GM19351 (cell line): Measurements from ENCODE around the gene HMCN1.

Experiments used
- ATAC-seq: cut with Tn5 transposase; IDR thresholded peaks from one replicate; pipeline ENCODE4 v1.9.1; 2021; ENCODE audit warnings: mild to moderate bottlenecking, moderate library complexity; ENCODE audit not compliant: unreplicated experiment

Gene HMCN1

DNA sequence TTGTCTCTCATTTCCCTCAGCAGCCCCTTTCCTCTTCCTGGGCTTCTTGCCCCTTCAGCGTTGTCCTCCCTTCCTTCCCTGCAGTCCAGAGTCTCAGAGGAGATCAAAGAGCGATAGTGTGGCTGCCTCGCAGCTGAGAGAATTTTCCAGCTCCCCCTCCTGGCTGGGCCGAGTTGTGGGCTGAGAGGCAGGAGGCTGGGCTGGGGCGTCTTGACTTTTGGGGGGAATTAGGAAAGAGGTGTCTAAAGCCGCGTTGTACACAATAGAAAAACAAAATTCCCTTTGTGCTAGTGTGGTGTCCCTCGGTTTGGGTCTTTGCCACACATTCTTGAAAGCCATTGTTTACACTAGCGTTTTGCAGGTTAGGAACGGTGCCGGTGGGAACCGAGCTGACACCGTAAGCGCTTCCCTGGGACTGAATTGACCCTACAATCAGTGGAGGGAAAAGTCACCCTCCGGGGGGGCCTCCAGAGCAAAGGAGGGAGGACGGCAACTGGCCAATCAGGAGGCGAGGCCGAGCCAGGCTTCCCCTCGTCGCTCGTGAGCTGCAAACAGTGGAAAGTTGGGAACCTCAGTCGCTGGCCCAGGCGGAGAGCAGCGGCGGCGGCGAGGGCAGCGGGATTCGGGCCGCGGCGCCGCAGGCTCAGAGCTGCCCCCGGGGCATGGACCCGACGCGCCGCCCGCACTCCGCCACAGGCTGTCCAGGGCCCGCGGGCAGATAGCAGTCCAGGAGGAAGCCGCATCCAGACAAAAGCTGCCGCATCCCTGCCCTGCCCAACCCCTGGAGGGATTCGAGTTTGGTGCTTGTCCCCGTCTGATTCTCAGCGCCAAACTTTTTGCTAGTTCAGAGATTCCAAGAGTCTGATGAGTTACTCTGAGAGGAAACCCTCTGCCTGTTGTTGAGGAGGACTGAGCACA is at the start of gene HMCN1:
Gene HMCN1 (plus strand): TSS at position 574 of the 918 bp plus-strand sequence. CDS start 389 bp downstream, outside the sequence.
- ATAC-seq, result peak; percentile 40

DNA sequence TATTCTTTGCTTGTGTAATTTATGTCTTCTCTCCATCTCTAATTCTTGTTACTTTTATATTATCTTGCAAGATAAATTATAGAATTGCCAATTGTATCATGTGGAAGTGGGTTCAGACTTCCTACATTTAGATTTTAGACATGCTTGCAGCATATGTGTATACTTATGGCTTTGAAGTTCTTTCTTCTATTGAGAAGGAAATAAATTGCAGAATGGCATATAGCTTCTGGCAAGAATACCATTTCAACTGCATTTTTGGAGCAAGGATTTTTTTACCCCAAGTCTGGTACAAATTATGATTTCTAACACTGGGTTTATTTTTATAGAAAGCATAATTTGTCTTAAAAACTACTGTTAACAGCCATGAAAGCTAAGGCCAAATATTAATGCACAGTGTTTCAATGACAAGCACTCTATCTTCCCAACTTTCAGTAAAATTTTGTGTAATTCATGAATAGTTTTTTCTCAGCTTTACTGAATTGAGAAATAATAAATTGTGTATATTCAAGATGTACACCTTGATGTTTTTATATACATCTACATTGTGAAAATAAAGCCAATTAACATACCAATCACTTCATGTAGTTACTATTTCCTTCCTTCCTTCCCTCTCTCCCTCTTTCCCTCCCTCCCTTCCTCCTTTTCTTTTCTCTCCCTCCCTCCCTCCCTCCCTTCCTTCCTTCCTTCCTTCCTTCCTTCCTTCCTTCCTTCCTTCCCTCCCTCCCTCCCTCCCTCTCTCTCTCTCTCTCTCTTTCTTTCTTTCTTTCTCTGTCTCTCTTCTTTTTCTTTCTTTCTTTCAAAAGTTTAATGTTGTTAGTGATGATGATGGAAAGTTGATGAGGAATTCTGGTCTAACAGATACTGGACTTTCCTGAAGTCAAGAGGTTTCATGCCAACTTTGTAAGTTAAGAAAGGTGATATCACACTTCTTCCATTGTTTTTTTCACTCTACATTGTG is 47.1 kb upstream of the HMCN1 start:
- ATAC-seq, result no peak

DNA sequence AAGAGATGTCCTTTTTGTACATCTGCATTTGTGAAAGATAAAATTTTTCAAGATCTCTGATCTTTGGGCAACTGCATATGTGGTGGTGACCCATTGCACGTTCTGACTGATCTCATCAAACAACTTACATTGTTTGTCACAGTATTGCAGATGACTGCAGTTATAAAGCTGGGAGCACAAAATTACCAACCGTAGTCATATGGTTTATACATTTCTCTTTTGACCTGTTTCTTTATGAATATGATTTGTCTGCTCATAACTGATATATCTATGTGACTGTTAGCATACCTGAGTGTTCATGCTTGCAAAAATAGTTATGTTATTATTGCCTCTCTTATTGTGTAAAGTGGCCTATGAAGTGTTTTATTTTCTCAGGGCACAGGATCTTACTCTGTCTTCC is 43.7 kb upstream of the HMCN1 start:
- ATAC-seq, result no peak

DNA sequence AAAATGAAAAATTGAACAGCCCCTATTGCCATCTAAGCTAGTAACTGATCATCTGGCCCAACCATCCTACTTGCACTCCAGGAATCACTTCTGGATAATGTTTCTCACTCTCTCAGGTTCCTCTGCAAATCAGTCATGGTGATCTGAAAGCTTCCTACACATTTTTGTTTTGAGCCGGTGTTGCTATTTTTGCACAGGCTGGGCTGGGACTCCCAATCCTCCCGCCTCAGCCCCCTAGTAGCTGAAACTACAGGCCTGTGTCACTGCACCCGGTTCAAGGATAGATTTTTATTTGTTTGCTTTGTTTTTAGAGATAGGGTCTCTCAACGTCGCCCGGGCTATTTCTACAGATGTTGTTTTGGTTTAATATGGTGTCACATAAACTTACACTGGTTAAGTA is 40.5 kb upstream of the HMCN1 start:
- ATAC-seq, result peak; percentile 34

DNA sequence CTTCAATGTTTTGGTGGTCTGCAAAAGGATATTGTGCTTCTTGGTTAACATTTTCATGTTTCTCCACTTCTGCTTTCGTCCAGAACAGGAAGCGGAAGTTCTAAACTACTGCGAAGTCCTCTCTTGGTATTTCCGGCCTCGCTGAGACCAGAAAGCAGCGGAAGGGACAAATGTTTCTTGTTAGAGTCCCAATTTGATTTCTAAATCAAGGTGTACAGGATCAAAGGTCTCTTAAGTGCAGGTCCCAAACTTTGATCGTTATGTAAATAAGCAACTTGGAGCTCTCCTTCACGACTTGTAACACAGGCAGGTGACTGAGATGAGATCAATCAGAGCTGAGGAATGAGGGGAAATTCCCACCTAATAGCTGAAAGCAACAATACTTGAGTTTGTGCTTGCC is 40.1 kb upstream of the HMCN1 start:
- ATAC-seq, result peak; percentile 91

DNA sequence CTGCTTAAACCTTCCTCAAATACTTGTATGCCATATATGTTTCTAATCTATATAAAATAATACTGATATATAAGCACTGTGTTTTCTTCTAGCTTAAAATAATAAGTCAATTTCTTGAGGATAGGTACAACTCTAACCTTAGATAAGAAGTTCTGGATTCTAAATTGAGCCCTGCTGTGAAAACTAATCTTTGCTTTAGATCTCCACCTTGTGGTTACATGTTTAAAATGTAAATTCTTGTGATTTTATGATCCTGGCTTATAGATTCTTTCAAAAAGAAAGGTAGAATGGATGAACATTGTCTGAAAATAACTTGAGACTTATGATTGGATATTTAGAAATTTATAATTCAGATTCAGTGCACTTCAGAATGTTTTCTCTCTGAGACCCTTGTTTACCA is 38.9 kb upstream of the HMCN1 start:
- no peak for ATAC-seq

DNA sequence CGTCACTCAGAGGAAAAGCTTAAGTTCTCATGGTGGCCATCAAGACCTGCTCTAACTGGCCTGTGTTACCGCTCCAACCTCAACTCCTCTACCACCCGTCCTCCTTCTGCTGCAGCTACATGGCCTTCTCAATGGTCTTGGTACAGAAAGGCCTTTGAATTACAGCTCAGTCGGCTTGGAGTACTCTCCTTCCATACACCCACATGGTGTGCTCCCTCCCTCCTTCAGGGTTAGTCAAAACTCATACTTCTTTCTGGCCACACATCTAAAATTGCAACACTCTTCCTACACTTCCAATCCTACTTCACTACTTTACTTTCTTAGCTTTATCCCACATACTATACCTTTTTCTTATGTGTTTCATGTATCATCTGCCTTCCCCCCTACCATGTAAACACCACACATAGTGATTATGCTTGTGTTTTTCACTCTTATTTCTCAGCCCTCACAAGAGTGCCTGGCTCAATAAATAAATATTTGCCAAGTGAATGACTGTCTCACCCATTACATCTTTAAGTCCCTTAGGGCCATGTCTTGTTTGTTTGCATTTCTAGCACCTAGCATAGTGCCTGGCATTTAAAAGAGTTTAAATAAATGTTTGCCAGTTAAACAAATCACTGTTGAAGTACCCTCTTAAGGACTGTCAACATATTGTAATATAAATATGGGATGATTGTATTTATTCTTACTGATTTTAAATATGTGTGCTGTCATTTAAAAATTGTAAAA is 37.6 kb upstream of the HMCN1 start:
- no peak for ATAC-seq

DNA sequence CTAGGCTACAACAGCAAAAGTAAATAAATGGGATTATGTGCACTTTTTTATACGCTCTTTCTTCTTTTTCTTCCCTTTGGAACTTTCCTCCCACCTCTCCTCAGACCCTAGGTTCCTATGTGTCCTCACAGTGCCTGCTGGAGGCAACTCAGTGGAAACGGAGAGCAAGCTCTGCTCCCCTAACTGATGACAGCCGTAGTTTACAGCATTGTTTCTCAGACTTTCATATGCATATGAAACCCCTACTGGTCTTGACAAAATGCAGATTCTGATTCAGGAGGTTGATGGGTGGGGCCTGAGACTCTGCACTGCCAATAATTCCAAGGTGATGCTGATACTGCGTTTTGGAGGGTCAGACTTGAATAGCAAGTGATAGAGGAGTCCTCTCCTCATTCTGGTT is 34.3 kb upstream of the HMCN1 start:
- no peak for ATAC-seq

DNA sequence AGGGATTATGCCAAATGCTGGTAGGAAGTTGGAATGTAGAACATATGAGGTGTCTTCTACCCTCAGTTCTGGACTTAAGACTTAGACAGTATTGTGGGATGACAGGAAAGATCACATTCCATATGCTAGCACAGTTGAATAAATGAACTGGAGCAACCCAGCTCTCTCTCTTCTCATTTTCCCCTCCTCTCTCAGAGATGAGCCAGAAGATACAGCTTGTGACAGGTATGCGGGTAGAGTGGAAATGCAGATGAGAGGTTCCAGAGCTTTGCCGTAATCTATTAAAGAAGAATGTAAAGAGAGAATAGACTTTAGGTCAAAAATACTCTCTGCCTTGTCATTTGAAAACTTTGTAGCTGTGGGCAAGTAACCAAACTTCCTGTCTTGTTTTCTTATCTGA is 32.5 kb upstream of the HMCN1 start:
- ATAC-seq, result no peak

DNA sequence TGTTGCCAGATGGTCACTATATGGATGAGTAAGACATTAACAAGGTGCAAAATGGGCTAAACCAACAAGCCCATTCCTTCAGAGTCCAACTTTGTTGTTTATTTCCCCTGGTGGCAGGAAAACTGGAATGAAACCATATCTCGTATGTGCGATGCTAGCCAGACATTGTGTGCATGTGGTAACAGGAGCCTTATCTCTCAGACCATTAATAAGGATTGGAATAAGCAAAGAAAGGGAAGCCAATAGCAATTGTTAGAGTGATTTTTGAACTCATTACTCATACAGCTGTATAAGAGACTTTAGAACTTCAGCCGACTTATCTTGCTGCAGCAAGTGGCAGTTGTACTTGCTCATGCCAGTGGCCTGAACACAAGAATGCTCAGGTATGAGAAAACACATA is 30.0 kb upstream of the HMCN1 start:
- no peak for ATAC-seq

DNA sequence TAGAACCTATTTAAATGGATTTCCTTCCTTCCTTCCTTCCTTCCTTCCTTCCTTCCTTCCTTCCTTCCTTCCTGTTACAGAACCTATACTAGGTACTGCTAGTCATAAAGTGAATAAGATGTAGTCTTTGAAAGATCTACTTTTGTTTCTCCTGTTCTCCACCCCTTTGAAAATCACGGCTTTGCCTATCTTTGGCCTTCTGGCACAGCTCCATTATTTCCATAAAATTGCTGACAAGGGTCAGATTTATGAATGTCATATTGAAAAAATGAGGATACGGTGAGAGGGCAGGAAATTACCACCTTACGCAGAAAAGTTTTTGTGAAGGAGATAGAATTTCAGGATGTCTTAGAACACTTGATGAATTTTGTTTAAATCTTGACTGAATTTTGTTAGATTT is 18.1 kb upstream of the HMCN1 start:
- ATAC-seq, result no peak

DNA sequence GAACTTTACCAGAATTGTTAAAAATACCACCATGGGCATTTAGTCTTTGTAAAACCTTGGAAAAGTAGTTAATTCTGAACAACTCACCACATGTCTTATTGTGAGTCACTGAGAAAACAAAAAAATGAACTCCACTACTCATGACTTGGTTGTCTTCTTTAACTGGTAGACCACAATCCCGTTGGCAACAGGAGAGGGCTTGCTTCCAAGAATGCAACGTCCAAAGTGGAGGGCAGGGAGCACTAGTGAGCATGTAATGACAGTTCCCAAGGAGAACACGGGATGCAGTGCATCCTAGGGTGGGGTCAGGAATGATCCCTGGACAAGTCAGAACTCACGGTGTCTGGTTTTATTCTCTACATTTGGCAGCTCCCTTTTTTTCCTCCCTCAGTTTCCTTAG is 15.2 kb upstream of the HMCN1 start:
- no peak for ATAC-seq

DNA sequence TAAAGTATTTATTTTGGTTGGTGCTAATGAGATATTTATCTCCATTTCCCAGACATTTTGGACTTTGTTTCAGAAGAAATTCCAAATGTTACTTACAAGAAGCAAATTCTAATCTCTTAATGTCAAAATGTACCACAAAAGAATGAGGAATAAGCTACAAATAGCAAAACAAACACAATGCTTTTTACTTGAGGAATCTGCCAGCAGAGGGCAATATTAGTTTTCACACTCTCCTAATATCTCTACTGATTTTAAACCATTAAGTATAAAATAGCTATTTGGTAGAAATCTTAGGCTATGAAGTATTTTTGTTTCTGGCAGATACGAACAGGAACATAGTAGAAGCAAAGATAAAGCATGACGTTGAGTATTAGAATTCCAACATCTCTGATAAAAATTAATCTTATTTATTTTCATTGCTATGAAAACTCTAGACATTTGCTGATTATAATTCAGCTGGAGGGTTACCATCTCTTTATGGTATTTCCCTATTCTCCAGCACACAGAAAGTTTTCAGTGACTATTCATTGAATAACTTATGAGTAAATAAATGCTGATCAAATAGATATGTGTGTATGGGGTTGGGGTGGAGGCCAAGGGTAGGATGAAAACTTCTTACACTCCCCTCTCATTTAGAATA is 13.4 kb upstream of the HMCN1 start:
- ATAC-seq, result no peak

DNA sequence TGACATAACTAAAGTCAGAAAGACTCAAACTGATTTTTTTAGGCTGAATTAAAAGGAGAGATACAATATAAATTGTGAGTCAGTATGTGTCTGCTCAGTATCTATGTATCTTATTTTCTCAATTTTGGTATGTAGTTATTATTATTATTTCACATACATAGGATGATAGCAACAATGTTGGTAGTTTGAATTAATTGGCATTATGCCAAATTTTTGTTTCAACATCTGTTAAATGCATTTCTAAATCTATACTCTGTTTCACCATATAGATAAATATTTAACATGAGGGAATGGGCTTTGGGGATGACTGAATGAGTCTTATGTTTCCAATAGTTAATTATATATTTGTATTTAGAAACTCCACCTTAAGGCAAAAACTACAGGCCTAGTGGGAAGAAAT is 12.6 kb upstream of the HMCN1 start:
- no peak for ATAC-seq

DNA sequence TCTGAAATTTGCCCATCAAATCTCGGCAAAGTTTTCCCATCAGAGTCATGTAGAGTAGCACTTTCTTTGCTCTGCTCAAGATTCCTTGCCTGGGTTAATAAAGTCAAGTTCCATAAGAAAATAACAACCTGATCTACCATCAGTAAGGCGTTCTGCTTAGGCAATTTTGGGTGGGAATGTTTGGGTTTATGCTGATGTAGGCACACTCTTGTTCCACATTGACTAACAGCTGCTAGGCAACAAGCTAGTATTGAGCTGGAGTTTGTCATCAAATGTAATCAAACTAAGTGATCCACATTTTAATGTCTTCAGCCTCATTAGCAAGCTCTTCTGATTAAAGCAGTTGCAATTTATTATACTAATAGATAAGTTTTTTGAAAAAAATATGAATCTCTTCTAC is 12.1 kb upstream of the HMCN1 start:
- ATAC-seq, result no peak

DNA sequence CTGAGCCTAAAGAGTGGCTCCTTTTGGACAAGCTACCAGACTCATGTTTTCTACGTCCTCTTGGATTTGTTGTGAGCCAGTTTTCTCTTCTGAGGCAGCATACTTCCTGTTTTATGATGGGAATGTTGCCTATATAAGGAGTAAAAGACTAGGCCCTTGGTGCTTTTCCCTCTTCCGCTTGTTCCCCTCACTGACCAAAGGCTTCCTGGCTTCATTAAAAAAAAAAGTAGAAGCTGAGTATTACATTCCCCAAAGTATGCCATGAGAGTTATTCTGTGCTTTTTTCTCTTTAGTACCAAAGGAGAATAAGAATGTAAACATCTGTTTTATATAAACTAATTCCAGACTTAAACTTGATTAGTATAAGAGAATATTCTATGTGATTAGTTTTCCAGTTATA is 6.5 kb upstream of the HMCN1 start:
- ATAC-seq, result no peak

DNA sequence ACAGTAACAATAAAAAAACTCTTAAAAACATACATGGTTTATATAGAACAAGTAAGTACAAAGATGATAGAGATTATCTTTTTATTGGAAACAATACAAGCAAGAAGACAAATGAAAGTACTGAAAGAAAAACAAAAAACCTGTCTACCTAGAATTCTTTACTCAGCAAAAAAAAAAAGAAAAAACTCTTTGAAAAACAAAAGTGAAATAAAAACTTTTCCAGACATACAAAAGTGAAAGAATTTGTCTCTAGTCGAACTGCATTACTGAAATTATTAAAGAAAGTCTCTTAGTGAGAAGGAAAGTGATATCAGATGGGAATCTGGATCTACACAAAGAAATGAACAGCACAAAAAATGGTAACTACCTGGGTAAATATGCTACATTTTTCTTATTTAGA is 2.7 kb upstream of the HMCN1 start:
- ATAC-seq, result no peak

DNA sequence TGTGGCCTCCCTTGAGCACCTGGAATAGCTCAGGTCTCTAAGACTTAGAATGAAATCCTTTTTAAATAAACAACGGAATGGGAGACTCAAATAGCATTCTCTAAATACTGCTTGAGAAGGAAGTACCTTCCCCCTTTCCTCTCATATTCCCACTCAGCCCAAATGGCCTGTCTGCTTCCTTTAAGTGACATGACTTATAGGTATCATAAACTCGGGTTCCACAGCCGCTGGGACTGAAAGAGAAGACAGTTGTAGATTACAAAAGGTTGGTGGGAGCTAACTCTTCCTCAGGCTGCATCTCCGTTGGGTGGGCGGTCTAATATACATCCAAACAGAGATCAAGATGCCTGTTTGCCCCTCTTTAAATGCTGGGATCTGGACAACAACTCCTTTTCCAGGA is 1.2 kb upstream of the HMCN1 start:
- no peak for ATAC-seq

DNA sequence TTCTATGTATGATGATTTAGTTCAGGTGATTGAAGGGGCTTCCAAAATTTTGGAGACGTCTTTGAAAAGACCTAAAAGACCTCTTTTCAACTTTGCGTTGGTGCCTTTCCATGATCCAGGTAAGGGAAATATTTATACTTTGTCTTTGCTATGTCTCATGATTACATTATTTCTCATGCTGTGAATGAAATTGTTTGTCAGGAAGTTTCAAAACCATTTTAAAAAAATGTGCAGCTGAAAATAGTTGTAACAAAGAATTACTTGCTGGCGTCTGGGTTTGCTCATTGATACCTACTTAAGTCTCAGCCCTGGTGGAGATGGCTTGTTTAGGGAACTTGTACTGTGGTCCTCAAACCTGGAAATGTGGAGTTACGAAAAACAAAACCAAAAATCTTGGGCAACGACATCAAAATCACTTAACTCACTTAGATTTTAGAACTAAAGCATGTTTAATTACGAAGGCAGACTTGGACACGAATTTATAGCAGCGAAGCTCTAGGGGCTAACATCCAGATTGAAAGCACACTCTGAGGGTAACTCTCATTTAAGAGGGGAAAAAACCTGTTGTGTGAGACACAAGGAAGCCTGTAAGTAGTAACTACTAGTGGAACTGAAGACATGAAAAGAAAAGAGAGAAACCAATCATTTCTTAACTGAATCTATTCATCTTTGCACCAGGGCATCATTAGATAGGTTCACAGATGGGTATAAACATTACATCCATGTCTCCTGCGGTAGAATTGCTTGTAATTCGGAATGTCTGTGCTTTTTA is 924 bp downstream of the HMCN1 start:
- peak; percentile 32 for ATAC-seq

DNA sequence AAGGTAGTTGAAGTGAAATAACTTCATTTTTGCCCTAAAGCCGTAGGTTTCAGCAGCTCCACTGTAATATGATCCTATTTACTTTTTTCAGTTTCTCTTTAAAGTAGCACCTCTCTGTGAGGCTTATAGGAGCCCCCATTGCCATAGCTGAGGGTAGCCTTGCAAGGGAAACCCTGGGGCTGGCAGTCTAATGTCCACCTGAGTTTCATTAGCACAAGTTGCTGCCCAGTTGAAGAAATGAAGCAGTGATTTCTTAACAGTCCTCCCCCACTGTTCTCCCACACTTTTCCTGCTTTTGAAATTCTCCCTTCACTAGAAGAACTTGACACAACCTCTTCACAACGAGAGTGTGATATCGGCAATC is 1.5 kb downstream of the HMCN1 start:
- ATAC-seq, result peak; percentile 42
